ENCODE data around the gene TRUB1.

- TF ChIP-seq CTCF (IDR thresholded peaks at IDR 0.05) (no peak), POLR2AphosphoS5 (IDR thresholded peaks at IDR 0.05) (no peak)
These were observed 9.2 kb upstream of the TRUB1 start for GRCh38 chr10:114928818-114929217.

All from breast epithelium (tissue), 3 donors.